GM21737 (cell line): Measurements from ENCODE around the gene TFEB.

ENCODE experiments used
- ATAC-seq: cut with Tn5 transposase; IDR thresholded peaks from one replicate; pipeline ENCODE4 v1.9.1; 2021; ENCODE audit warnings: mild to moderate bottlenecking, moderate library complexity; ENCODE audit not compliant: unreplicated experiment

The TFEB gene

GRCh38 chr6:41677124-41677921, 58.1 kb downstream of the TFEB start:
- no peak for ATAC-seq

DNA sequence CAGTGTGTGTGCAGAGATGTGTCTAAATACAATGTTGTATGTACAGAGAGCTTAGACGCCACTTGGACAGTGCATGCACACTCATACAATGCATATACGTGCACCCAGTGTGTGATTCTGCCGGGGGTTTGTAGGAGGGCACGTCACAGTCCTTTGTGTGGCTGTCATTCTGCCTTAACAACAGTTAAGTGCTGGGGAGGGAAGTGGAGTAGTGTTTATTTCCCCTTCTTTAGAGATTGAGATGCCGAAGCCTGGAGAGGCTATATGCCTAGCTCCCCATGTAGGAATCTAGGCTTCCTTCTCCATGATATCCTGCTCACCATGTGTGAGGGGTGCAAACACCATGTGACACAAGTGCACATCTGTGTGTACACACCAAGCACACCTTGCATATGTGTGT, 59.0 kb downstream of the TFEB start:
- ATAC-seq, result no peak

GRCh38 chr6:41675992-41676391, 59.4 kb downstream of the TFEB start:
- ATAC-seq, result no peak

- no peak for ATAC-seq
These were observed 60.1 kb downstream of the TFEB start for GRCh38 chr6:41675176-41675775.

GRCh38 chr6:41674231-41675000, 61.0 kb downstream of the TFEB start:
- ATAC-seq, result no peak

DNA sequence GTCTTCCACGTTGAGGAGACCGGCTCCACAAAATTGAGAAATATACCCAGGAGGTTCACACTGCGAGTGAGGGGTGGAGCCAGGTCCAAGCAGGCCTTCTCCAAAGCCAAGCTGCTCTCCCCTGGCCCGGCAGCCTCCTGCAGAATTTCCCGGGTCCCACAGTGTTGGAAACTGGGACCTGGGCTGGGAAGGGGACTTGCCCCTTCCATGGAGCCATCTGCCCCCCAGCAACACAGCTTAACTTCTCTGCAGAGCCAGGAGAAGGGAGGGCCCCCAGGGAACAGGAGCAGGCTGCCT, 61.8 kb downstream of the TFEB start:
- no peak for ATAC-seq

- ATAC-seq, result no peak
These were observed 62.3 kb downstream of the TFEB start for GRCh38 chr6:41672816-41673703.

GRCh38 chr6:41672016-41672415, 63.4 kb downstream of the TFEB start:
- no peak for ATAC-seq

GRCh38 chr6:41671376-41671775, 64.0 kb downstream of the TFEB start:
- ATAC-seq, result no peak

DNA sequence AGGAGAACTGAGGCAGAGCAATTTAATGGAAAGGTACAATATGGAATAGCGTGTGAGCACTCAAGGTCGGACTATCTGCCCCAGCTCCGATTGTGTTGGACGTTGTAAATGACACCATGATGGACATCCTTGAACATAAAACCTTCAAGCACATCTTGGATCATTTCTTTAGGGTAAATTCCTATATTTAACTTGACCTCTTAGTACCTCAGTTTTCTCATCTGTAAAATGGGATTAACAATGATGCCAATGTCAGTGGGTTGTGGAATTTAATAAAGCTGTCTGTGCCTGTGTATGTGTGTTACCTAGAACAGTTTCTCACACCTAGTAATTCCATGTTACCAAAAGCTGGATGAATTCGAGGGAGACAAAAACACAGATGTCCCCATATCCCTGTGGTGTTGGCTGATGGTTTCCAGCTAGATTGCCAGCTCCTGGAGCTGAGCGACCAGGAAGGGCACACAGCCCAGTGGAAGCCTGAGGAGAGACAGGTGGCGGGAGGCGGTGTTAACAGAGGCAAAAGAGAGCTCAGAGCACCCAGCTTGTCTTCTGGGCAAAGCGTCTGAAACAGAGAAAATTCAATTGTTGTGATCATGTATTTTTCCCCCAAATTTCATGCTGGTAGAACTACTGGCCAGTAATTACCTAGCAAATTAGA, 64.6 kb downstream of the TFEB start:
- ATAC-seq, result no peak

- ATAC-seq, result no peak
These were observed 66.4 kb downstream of the TFEB start for GRCh38 chr6:41668968-41669367.

GRCh38 chr6:41667195-41667594, 68.2 kb downstream of the TFEB start:
- ATAC-seq, result no peak

DNA sequence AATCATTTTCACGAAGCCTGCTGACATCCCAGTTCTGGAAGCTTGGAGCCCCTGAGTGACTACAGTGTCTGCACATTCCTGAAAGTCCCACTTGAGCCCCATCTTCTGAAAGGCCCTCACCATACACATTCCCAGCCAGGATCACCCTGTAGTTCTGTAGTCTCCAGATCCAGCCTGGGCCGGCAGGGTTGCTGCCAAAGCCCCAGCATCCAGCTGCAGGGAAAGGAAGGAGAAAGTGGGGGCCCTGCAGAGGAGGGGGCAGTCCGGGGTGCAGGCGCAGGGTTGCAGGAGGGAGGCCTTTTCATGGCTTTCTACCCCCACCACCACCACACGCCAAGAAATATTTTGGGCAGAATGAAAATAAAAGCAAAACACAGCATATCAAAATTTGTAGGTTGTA, 71.1 kb downstream of the TFEB start:
- no peak for ATAC-seq

GRCh38 chr6:41663568-41663967, 71.8 kb downstream of the TFEB start:
- ATAC-seq, result no peak

GRCh38 chr6:41659935-41660334, 75.5 kb downstream of the TFEB start:
- no peak for ATAC-seq

- ATAC-seq, result no peak
These were observed 76.8 kb downstream of the TFEB start for GRCh38 chr6:41658636-41659035.

DNA sequence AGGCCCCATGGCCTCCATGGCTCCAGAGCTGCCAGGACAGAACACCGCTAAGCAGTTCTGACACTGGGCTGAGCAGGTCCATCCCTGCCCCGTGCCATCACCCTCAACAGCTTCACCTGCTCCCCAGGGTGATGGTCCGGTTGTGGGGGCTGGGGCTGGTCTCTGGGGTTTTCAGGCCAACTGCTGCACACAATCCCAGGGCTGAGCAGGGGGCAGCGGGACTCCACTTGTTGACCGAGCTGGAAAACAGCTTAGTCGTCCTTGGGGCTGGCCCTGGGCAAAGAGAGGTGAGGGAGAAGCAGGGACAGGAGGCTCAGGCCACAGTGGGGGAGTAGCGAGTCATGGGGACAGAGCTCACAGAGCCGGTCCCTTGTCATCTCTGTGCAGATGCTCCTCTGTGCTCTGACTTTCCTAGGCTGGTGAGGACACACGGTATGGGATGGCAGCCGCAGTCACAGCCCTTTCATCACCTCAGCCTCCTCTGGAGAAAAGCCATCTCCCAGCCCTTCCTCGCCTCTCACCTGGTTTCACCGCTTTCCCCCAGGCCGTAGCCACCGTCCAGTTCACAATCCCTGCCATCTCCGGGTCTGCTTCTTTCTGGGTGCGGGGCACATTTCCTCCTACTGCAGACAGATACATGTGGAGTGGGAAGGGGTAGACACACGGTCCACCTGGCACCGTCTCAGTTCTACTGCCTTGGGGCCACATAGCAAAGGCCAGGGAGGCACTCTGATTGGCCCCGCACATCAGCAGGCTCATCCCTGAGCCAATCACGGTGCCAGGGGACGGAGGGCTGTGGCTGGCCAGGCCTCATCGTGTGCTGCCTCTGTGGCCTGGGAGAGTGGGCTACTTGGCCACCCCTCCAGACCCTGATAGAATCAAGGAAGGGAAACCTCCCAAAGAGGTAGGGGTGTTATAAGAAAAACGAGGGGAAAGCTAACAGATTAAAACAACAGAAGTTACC, 78.0 kb downstream of the TFEB start:
- ATAC-seq, result no peak

DNA sequence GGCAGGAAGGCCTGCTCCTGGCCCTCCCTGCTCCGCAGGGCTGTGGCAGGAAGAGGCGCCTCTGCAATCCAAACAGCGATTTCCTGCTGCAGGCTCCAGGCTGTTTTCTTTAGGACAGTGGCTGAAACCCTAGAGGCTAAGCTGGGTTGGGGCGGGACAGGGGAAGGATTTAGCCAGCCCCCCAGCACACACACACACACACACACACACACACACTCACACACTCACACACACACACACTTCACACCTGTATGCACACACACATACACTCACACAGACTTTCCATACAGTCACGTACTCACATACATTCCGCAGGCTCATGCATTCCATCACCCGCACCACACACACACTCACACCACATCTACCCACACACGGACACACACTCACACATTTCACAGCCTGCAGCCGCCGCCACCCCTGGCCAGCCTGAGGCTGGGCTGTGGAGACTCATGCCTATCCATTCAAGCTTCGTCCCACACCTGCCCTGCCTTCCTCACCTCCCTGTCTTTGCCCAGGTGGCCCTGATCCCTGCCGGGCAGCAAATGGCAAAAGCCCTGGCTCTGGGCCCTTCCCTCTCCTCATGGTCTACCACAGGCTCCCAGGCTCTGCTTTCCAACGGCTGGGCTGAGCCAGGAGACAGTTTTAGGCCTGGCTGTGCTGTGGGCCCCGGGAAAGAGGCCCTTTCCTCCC, 79.3 kb downstream of the TFEB start:
- no peak for ATAC-seq

DNA sequence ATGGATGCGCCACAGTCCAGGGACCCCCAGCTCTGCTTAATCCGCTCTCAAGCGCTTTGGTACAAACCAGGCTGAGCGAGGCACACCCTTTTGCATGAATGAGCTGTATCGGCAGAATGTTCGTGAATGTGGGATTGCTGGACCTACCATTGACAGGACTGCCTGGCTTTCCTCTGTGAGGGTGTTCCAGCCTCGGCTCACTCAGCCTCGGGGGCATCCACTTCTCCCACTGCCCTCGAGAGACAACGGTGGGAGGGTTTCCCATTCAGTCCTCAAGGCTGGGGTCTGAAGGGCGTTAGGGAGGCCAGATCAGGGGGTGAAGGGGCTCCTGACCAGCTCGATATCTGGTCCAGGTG, 79.8 kb downstream of the TFEB start:
- ATAC-seq, result no peak
